RPMI8226 (cell line): Measurements from ENCODE around the gene ABO.
"Not testable (repeated sequence)": the region's sequence is repeated elsewhere in the genome, so short reads cannot be mapped to it uniquely, and the experiment has no call there.

Experiments used
- DNase-seq: peaks from one replicate; pipeline ENCODE4 v3.0.0-alpha.2; 2015

Gene ABO

DNA sequence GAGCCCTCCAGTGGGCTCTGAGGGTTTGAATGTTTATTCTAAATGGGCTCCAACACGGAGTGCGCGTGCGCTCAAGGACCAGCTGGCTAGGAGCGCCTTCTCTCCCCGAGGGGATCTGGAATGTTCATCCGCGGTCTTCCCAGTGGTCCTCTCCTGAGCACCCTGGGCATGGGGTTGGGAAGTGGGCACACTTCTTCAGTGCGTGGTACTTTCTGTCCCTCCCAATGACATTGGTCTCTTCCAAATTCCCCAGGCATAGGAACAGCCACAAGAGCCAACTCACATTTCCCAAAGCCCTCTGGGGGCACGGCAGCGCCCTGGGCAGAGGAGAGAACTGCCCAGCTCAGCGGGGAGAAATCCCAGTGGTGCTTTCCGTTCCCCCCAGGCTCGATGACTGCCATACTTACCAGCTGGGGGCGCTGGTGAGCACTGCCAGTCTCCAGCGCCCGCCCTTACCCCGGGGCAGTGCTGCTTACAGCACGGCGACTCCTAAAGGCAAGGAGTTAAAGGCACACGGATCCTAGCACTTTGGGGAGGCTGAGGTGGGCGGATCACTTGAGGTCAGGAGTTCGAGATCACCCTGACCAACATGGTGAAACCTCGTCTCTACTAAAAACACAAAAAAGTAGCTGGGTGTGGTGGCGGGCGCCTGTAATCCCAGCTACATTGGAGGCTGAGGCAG, 36.0 kb downstream of the ABO start:
- DNase-seq, result peak; percentile 79

DNA sequence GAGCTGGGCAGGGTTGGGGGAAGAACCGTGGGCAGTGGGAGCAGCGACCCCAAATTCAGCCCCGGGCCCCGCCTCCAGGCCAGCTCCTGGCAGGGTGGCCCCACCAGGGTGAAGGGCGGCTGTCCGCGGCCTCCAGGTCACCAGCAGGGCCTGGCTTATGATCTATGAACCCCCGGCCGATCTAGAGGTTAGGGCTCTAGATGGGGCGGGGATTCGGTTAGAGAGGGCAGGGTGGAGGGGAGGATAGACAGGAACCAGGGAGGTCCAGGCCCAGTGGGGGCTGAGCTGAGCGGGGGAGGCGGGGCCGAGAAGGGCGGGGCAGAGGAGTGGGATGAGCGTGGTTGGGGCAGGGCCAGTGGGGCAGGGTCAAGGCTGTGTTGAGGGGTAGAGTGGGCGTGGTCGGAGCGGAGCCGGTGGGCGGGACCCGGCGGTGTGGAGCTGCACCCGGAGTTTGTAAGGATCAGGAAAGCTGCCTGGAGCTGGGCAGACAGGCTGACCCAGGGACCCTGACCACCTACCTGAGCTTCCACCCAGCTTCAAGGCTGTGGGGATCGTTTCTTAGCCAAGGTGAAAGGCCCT, 36.6 kb downstream of the ABO start:
- DNase-seq, result no peak

DNA sequence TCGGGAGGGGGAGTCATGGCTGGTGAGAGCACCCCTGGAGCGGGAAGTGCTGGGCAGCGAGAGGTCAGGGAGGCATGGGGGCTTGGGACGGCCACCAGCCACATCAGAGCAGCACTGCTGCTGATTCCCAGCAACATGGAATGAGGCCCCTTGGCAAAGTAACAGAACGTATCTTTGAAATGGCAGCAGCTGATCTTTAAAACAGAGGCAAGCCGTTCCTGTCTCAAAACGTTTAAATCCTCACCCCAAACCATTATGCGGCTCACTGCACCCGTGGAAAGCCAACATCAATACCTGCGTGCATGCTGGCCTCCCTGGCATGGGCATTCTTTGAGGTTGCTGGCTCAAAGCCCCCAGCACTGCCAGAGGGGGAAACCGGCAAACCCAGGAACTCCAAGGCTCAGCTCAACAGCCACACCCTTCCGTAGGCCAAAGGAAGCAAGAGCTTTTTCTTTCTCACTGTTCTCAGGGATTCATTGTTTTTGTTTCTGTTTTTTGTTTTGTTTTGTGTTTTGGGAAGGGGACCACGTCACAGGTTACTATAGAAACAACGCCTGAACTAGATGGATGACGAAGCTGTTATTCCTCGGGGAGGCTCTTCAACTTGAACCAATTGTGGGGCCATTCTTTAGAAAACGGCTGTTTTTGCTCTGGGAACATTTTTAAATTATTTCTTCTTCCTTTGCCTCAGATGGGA, 37.8 kb downstream of the ABO start:
- no peak for DNase-seq

DNA sequence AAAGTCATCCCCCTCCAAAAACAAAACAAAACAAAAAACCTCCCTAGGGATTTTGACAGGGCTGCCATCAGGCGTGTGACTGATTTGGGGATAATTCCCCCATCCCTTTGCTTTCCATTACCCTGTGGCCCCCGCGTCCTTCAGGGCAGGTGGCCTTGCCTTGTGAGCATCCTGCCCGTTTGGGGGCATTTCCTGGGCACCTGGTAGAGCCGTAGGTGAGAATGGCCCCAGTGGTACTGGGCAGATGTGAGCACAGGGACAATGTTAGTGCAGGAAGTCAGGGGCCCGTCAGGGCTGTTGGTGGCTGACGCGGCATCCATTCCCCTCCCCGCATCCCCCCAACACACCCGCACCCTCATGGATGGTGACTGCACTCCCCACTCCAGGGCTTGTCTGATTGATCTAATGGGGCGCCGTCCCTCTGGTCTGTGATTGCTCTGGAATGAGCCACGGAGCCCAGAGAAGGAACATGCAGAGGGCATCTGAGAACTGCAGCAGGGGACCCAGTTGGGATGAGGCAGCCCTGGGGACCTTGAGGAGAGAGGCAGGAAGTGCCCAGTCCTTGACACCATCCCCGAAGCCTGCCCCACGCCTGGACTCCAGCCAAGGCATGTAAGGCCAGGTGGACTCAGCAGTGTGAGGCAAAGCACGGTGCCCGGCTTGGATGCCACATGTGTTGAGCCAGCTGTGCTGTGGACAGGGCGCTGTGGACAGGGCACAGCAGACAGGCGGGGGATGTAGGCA, 38.5 kb downstream of the ABO start:
- peak; percentile 67 for DNase-seq

- DNase-seq, result no peak
These were observed 39.3 kb downstream of the ABO start for GRCh38 chr9:133235549-133236222.

DNA sequence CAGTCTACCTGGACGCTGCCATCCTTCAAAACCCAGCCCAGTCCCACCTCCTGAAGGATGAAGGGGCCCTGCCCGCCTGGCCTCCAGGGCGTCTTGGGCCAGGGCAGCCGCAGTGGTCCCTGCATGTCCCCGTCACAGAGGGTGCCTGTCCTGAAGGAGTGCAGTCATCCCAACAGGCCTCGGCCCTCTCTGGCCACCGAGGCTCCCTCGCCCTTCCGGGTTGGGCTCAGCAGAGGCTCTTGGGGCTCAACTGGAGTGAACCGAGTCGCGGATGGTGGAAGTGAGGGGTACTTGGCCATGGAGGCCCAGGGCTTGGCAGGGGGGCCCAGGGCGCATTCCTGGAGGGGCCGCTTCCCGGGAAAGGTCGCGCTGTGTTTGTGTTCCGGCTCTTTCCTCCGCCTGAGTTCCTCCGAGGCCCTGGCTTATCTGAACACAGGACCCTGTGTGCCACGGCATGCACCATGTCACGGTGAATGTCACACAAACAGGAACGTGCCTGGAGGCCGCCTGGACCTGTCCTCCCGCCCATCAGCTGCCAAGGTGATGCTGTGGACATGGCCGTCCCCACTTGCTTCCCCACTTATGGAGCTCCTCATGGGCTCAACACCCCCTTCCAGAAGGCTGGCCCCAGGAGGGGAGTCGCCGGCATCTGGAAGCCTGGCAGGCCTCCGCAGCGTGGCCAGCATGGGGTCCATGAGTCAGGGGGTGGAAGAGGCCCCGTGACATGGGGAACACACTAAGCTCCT, 40.3 kb downstream of the ABO start:
- DNase-seq, result no peak

- DNase-seq, result no peak
These were observed 41.1 kb downstream of the ABO start for GRCh38 chr9:133233681-133234432.

DNA sequence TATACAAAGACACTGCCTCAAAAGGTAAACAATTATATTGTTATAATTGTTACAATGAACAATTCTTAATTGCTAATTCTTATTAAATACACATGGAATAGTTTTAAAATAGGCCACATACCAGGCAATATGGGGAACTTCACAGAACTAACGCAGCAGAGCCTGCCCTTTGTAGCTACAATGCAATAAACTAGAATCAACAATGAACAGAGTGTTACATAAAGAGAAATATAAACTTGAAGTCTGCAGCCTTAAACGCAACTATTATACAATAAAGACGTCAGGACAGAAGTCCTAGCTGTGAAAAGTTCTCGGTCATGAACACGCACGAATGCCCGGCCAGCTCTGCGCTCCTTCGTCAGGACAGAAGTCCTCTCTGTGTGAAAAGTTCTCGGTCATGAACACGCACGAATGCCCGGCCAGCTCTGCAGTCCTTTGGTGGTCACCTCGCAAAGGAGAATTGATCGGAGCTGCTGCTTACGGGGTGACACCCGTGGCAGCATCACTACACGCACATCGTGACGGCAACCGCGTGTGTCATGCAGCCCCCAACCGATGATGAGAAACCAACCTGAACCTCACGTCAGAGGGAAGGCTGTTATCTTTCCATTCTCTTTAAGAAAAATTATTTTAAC, 43.0 kb downstream of the ABO start:
- DNase-seq, result not testable (repeated sequence)

- not testable (repeated sequence) for DNase-seq
These were observed 44.5 kb downstream of the ABO start for GRCh38 chr9:133230514-133230913.

DNA sequence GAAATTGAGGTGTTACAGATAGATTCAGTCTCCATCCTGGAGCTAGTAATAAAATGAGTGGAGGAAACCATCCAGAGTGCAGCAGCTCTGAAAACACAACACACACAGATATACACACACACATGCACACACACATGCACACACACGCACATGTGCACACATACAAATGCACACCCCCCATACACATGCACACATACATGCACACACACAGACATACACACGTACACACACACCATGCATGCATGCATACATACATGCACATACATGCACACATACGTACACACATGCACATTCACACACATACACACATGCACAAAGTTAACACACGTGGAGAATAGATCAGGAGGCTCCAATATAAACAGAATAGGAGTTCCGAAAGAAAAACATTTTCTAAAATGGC, 44.9 kb downstream of the ABO start:
- no peak for DNase-seq

GRCh38 chr9:133228474-133229193, 46.4 kb downstream of the ABO start:
- DNase-seq, result not testable (repeated sequence)

- not testable (repeated sequence) for DNase-seq
These were observed 47.0 kb downstream of the ABO start for GRCh38 chr9:133227996-133228395.

- no peak for DNase-seq
These were observed 47.6 kb downstream of the ABO start for GRCh38 chr9:133227242-133227860.

DNA sequence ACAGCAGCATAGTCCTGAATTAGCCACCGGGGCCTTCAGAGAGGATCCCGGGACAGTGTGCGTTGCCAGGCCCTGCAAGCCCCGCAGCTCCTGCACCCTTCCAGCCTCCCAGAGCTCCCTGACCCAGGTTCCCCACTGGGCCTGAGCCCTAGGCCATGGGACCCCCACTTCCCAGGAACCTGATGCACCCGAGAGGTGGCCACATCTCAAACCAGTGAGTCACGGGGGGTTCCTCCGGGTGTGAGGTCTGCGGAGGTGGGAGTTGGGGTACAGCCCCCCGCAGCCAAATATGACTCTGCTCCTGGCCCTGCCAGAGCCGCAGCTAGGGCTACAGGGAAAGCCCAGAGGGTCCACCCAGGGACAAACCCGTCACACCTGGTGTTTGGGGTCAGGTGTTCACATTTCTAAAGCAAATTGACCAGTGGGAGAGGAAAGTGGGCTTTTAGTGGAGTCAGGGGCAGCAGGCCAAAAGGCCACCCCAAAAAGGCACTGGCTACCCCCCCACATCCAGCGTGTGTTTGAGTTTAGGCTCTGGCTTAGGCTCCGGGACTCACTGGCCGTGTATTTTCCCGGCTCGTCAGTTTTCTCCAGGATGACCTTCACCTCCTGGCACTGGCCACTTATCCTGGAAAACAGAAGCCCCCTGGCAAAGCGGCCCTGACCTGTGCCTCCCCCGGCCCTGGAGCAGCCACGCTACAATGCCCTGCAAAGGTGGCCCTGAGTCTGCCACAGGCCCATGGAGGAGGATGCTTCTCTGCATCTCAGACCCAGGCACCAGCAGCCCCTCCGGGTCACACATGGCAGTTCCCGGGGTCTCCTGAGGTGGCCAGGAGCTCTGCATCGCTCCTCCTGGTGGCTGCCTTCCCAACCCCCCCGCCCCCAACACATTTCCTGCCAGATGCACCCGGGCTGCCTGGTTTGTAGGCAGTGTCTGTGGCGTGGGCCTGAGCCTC, 48.5 kb downstream of the ABO start:
- DNase-seq, result no peak

DNA sequence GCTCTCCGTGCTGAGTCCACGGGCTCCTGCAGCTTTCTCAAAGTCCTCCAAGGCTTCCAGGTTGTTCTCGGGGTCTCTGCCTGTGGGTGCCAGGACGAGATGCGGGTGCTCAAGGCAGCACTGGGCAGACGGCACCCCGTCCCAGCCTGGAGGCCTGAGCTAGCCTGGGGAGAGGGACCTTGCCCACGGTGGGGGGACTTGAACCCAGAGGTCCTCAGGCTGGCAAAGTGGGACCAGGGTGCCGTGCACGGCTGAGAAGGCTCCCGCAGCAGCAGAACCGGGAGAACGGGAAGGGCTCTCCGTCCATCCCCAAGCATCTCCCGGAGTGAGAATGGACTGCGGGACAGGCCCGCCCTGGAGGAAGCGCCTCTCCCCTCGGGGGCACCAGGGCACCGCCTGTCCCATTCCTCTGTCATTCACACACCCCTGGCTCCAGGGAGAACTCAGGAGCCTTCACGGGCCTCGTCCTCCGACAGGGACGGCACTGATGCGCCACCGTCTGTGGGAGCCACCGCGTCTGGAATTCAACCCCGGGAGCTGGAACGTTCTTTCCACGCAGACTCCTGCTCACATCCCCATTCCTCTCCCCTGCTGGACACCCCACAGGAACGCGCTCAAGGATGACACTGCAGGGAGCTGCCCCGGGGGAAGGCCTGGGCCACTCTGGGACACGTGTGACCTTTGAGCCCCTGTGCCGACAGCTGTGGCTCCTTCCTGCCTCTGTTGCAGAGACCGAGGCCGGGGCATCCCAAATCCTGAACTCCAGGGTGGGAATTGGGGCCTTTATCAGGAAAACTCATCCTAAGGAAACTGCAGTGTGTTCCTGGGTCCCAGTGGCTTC, 49.6 kb downstream of the ABO start:
- no peak for DNase-seq

DNA sequence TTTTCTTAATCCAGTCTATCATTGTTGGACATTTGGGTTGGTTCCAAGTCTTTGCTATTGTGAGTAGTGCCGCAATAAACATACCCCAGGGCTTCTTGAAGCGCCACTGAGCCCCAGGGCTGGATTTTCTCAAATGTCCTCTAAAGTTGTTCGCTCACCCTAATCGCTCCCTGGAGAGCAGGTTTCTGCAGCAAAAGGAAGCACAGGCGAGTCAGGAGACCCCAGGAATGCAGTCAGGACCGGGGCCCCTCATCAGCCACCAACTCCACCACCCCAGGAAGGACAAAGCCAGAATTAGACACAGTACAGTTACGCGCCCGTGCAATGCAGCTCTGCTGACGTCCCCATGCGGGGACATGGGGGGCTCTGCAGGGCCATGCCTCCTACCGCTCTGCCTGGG, 50.2 kb downstream of the ABO start:
- no peak for DNase-seq

DNA sequence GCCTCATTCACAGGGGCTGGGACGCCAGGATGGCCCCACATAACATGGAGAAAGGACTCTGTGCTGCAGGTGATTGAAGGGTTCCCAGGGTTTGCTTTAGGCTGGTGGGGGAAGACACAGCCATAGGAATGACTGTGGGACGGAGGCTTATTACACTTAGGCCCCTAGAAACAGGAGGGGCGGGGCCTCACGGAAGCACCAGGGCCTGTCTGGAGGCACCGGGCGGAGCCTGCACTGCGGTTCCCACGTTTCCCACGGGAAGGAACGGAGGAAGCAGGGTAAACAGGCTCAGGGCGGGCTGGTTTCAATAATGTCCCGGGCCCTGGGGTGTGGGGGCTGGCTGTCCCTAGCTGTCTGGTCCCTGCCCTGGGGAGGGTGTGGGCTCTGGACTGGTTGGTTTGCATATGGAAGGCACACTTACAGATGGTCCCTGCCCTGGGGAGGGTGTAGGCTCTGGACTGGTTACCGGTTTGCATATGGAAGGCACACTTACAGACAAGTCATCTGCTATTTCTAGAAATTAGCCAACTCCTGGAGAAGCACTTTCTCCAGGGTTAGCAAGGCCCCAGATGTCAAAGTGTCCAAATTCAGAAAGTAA, 51.7 kb downstream of the ABO start:
- DNase-seq, result not testable (repeated sequence)
